Osteoblast (primary cell): ENCODE results near the gene CPEB3. TPM values are rescaled to one million over a fixed set of nuclear protein-coding genes. Genes with fewer than 3 reads are reported as not detected.

ENCODE experiments used
- DNase-seq: peaks from one replicate; pipeline ENCODE4 v3.0.0; 2011; ENCODE audit warnings: low spot score, mixed read lengths; ENCODE audit not compliant: insufficient read length; ENCODE audit errors: missing footprints
- H2AFZ ChIP-seq: 2 replicates; pipeline ENCODE4 v1.6.0; 2011; ENCODE audit warnings: mild to moderate bottlenecking, low read length
- H3K27ac ChIP-seq: 2 replicates; pipeline ENCODE4 v1.5.1; 2011; ENCODE audit warnings: mild to moderate bottlenecking, low read depth, low read length, moderate library complexity
- H3K27me3 ChIP-seq: 2 replicates; pipeline ENCODE4 v1.6.0; 2012; ENCODE audit warnings: mild to moderate bottlenecking, control low read depth, inconsistent platforms, low read length, moderate library complexity; ENCODE audit not compliant: insufficient read depth
- H3K36me3 ChIP-seq: 2 replicates; pipeline ENCODE4 v1.5.1; 2011; ENCODE audit warnings: mild to moderate bottlenecking, low read length, control low read depth, moderate library complexity; ENCODE audit not compliant: insufficient read depth
- H3K4me1 ChIP-seq: 2 replicates; pipeline ENCODE4 v1.5.1; 2011; ENCODE audit warnings: mild to moderate bottlenecking, low read length, control low read depth, moderate library complexity; ENCODE audit not compliant: insufficient read depth
- H3K4me2 ChIP-seq: 2 replicates; pipeline ENCODE4 v1.6.0; 2011; ENCODE audit warnings: mild to moderate bottlenecking, low read length; ENCODE audit not compliant: insufficient read depth
- H3K4me3 ChIP-seq: fragments of 200-600 bp; sonication (generic); 3 replicates; pipeline ENCODE4 v1.5.1; 2012; ENCODE audit warnings: mild to moderate bottlenecking, low read length, inconsistent platforms; ENCODE audit not compliant: insufficient read depth
- H3K79me2 ChIP-seq: 2 replicates; pipeline ENCODE4 v1.6.0; 2012; ENCODE audit warnings: mild to moderate bottlenecking, low read length, control low read depth, inconsistent platforms; ENCODE audit not compliant: insufficient read depth
- H3K9me3 ChIP-seq: 2 replicates; pipeline ENCODE4 v1.5.1; 2011; ENCODE audit warnings: low read depth, low read length, control low read depth
- H4K20me1 ChIP-seq: 2 replicates; pipeline ENCODE4 v1.6.0; 2012; ENCODE audit warnings: mild to moderate bottlenecking, low read length, control low read depth; ENCODE audit not compliant: insufficient read depth
- CTCF ChIP-seq: IDR thresholded peaks from 2 replicates; pipeline ENCODE4 v1.5.1; 2011; ENCODE audit warnings: mild to moderate bottlenecking, low read depth, low read length, moderate library complexity; ENCODE audit errors: extremely low read depth
- small RNA-seq: library from RNA; depleted of rRNA; stranded (forward); fragments of <200 nt; gene quantifications from one replicate; pipeline ENCODE3, GENCODE V24; 2012
- total RNA-seq: library from RNA; depleted of rRNA; stranded (reverse); fragments of >200 nt; gene quantifications from 2 replicates; pipeline ENCODE4 v1.2.3, GENCODE V29; 2012

CPEB3 gene
- total RNA-seq, 1 donor: 1.1 TPM

- Histone ChIP-seq H3K4me3 (no peak overlapping the region), H3K27ac (no peak overlapping the region), H3K36me3 (peaks cover 38% of the 10 kb centered on the region), H2AFZ (no peak overlapping the region), H4K20me1 (peaks cover 2% of the 10 kb centered on the region), H3K27me3 (no peaks in the 10 kb centered on the region), H3K4me1 (no peaks in the 10 kb centered on the region), H3K9me3 (no peaks in the 10 kb centered on the region), H3K79me2 (no peaks in the 10 kb centered on the region), H3K4me2 (no peak overlapping the region)
- TF ChIP-seq CTCF: no peak
- DNase-seq: no peak
Measured at GRCh38 chr10:92005978-92006377, 284.9 kb downstream of the CPEB3 start.

GRCh38 chr10:92003258-92003657, 287.6 kb downstream of the CPEB3 start:
- H3K4me3 ChIP-seq: no peak overlapping the region
- no peaks in the 10 kb centered on the region for H3K79me2 ChIP-seq
- H3K9me3 ChIP-seq: no peaks in the 10 kb centered on the region
- H3K27me3 ChIP-seq: no peaks in the 10 kb centered on the region
- peaks cover 29% of the 10 kb centered on the region for H3K36me3 ChIP-seq
- H3K4me2 ChIP-seq: no peak overlapping the region
- peaks cover 2% of the 10 kb centered on the region for H4K20me1 ChIP-seq
- no peaks in the 10 kb centered on the region for H3K4me1 ChIP-seq
- TF ChIP-seq CTCF: no peak
- H2AFZ ChIP-seq: no peak overlapping the region
- no peak for DNase-seq
- H3K27ac ChIP-seq: no peak overlapping the region

GRCh38 chr10:92001995-92002394, 288.9 kb downstream of the CPEB3 start:
- Histone ChIP-seq H3K36me3 (peaks cover 38% of the 10 kb centered on the region), H3K27me3 (no peaks in the 10 kb centered on the region), H2AFZ (no peak overlapping the region), H3K4me2 (no peak overlapping the region), H3K79me2 (no peaks in the 10 kb centered on the region), H4K20me1 (peaks cover 2% of the 10 kb centered on the region), H3K9me3 (no peaks in the 10 kb centered on the region), H3K4me1 (no peaks in the 10 kb centered on the region), H3K4me3 (no peak overlapping the region), H3K27ac (no peak overlapping the region)
- TF ChIP-seq CTCF: no peak
- DNase-seq: no peak

GRCh38 chr10:92001581-92001980, 289.3 kb downstream of the CPEB3 start:
- no peaks in the 10 kb centered on the region for H3K79me2 ChIP-seq
- H4K20me1 ChIP-seq: peaks cover 2% of the 10 kb centered on the region
- no peak overlapping the region for H2AFZ ChIP-seq
- TF ChIP-seq CTCF: no peak
- no peak overlapping the region for H3K27ac ChIP-seq
- H3K4me2 ChIP-seq: no peak overlapping the region
- no peak for DNase-seq
- H3K36me3 ChIP-seq: peaks cover 40% of the 10 kb centered on the region
- no peaks in the 10 kb centered on the region for H3K4me1 ChIP-seq
- H3K27me3 ChIP-seq: no peaks in the 10 kb centered on the region
- no peak overlapping the region for H3K4me3 ChIP-seq
- H3K9me3 ChIP-seq: no peaks in the 10 kb centered on the region

Small RNA genes within 50 kb of the gene (small RNA-seq; reads per million reads assigned to genes)
- gene RF00019 (not detected), gene RF00402 (not detected), gene RF00622 (not detected), gene RNY3P12 (not detected)

Other genes with a start within 250 kb of the CPEB3 start
- gene MARCHF5, start 89 bp upstream of the CPEB3 start, total RNA-seq: 14.1 and 19.2 TPM in 2 replicates